Upper lobe of left lung (tissue), 6 donors: ENCODE data around the gene CD37. TPM values are rescaled to one million over a fixed set of nuclear protein-coding genes. Genes with fewer than 3 reads are reported as not detected.
A peak's percentile ranks its signal among the peaks of the same experiment; 100 is the strongest.

ENCODE experiments used
- ATAC-seq, 2 donors: fragments of 200-7000 bp; cut with Tn5 transposase; one replicate each; pipeline ENCODE4 v1.9.1; 2022; ENCODE audit warnings: mild to moderate bottlenecking in 2 of 2, moderate library complexity in 2 of 2; ENCODE audit not compliant: low FRiP score in 2 of 2
- DNase-seq, 2 donors: peaks; one replicate each; pipeline ENCODE4 v3.0.0-alpha.2; 2019 to 2020
- H3K27ac ChIP-seq, 4 donors: fragments of 200-600 bp; sonication (generic); one replicate each; pipeline ENCODE4 v1.5.1; 2016 to 2019
- H3K27me3 ChIP-seq, 4 donors: fragments of 200-600 bp; sonication (generic); one replicate each; pipeline ENCODE4 v1.5.1; 2017 to 2019
- H3K36me3 ChIP-seq, 4 donors: fragments of 200-600 bp; sonication (generic); one replicate each; pipeline ENCODE4 v1.5.1; 2016 to 2019
- H3K4me1 ChIP-seq, 4 donors: fragments of 200-600 bp; sonication (generic); one replicate each; pipeline ENCODE4 v1.5.1; 2018 to 2019
- H3K4me3 ChIP-seq, 4 donors: fragments of 200-600 bp; sonication (generic); one replicate each; pipeline ENCODE4 v1.5.1; 2017 to 2019; ENCODE audit warnings: mild to moderate bottlenecking in 2 of 4, moderate library complexity in 1 of 4
- H3K9me3 ChIP-seq, 4 donors: fragments of 200-600 bp; sonication (generic); one replicate each; pipeline ENCODE4 v1.5.1; 2018 to 2019
- EP300 ChIP-seq, 4 donors: sonication (generic); formaldehyde crosslinking; IDR thresholded peaks; one replicate each; pipeline ENCODE4 v1.5.1; 2017; ENCODE audit warnings: antibody characterized with exemption in 4 of 4, control low read depth in 2 of 4
- POLR2A ChIP-seq, 4 donors: fragments of 450-650 bp; IDR thresholded peaks; one replicate each; pipeline ENCODE4 v1.5.1; 2016 to 2017; ENCODE audit warnings: antibody characterized with exemption in 4 of 4, mild to moderate bottlenecking in 2 of 4
- POLR2AphosphoS5 ChIP-seq, 2 donors: sonication (generic); formaldehyde crosslinking; IDR thresholded peaks; one replicate each; pipeline ENCODE4 v1.5.1; 2017; ENCODE audit warnings: antibody characterized with exemption in 2 of 2
- WGBS, 2 donors: methylation state at CpG; one replicate each; pipeline ENCODE4 v1.1.5; 2017 to 2018; 5-methylcytosine and 5-hydroxymethylcytosine counted together
- total RNA-seq, 6 donors: library from RNA; depleted of rRNA in 4 of 6; stranded (reverse); fragments of >200 nt in 4 of 6; gene quantifications; one replicate each; pipeline versions ENCODE4 v1.1.0 to v1.2.1, GENCODE V29; 2016 to 2021
- TF ChIP-seq, protein P1 (sequence below), 6 experiments: fragments of 450-650 bp in 4 of 6; fragments of 200-600 bp in 2 of 6; sonication (generic) in 2 of 6; IDR thresholded peaks; one replicate each; pipeline ENCODE4 v1.5.1; 2016 to 2019; ENCODE audit warnings: antibody characterized with exemption in 6 of 6
- donor health status: DM: no; HTN: no; CAD: no; lungs with moderate emphysema.
- donor health status: DM: no; HTN: yes; CAD: no; lungs with severe emphysema.

CD37 gene
- total RNA-seq, 6 donors from 2014 or later, result 63.5 to 156 (median 123) TPM

DNA sequence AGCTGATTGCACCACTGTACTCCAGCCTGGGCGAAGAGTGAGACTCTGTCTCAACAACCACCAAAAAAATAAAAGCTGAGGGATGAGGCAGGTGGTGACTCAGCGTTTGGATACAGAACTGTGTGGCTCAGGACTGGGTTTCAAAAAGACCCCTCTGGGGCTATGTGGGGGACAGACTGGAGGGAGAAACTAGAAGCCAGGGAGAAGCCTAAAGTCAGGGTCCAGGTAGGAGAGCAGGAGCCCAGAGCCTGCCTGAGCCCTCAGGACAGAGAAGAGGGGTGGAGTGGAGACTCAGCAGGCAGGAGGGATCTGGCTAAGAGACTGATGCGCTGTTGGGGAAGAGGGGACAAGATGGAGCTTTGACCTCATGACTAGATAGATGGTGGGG is 1.8 kb upstream of the CD37 start:
- WGBS, 2 donors, result 66 to 69% methylated on average over 3 of the region's 3 CpGs
- no peak for ATAC-seq

GRCh38 chr19:49333811-49334288 is 1.4 kb upstream of the CD37 start:
- ATAC-seq, result peak in 1 of 2 donors; percentile 16
- peak overlapping the region in 1 of 4 donors; percentile 14 for H3K4me3 ChIP-seq
- no peaks in the 10 kb centered on the region for H3K27me3 ChIP-seq
- H3K9me3 ChIP-seq, result no peaks in the 10 kb centered on the region
- H3K4me1 ChIP-seq, result peaks cover 22 to 40% (median 25%) of the 10 kb centered on the region in 4 donors
- WGBS, 2 donors, result 43 to 80% methylated on average over 1 to 6 of the region's 8 CpGs
- TF ChIP-seq, protein P1, sequence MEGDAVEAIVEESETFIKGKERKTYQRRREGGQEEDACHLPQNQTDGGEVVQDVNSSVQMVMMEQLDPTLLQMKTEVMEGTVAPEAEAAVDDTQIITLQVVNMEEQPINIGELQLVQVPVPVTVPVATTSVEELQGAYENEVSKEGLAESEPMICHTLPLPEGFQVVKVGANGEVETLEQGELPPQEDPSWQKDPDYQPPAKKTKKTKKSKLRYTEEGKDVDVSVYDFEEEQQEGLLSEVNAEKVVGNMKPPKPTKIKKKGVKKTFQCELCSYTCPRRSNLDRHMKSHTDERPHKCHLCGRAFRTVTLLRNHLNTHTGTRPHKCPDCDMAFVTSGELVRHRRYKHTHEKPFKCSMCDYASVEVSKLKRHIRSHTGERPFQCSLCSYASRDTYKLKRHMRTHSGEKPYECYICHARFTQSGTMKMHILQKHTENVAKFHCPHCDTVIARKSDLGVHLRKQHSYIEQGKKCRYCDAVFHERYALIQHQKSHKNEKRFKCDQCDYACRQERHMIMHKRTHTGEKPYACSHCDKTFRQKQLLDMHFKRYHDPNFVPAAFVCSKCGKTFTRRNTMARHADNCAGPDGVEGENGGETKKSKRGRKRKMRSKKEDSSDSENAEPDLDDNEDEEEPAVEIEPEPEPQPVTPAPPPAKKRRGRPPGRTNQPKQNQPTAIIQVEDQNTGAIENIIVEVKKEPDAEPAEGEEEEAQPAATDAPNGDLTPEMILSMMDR (IDR thresholded peaks at IDR 0.05), result no peak
- no peak for TF ChIP-seq EP300 (IDR thresholded peaks at IDR 0.05)
- TF ChIP-seq POLR2AphosphoS5 (IDR thresholded peaks at IDR 0.05), result no peak
- TF ChIP-seq POLR2A (IDR thresholded peaks at IDR 0.05), result no peak
- peak overlapping the region in 3 of 4 donors; percentile 49 to 88 (median 52) for H3K27ac ChIP-seq
- peak; percentile 65 to 79 for DNase-seq
- peaks cover 0 to 15% (median 10%) of the 10 kb centered on the region in 4 donors for H3K36me3 ChIP-seq

More for the DNA sequence above, 1.8 kb upstream of the CD37 start:
- no peak for TF ChIP-seq EP300 (IDR thresholded peaks at IDR 0.05)
- no peak for TF ChIP-seq POLR2AphosphoS5 (IDR thresholded peaks at IDR 0.05)
- TF ChIP-seq, protein P1 (IDR thresholded peaks at IDR 0.05), result no peak
- no peak for TF ChIP-seq POLR2A (IDR thresholded peaks at IDR 0.05)
- H3K9me3 ChIP-seq, result no peaks in the 10 kb centered on the region
- H3K4me3 ChIP-seq, result peak overlapping the region in 1 of 4 donors; percentile 14
- peaks cover 0 to 15% (median 10%) of the 10 kb centered on the region in 4 donors for H3K36me3 ChIP-seq
- no peaks in the 10 kb centered on the region for H3K27me3 ChIP-seq
- peak overlapping the region in 3 of 4 donors; percentile 49 to 88 (median 52) for H3K27ac ChIP-seq
- peaks cover 18 to 36% (median 21%) of the 10 kb centered on the region in 4 donors for H3K4me1 ChIP-seq
- DNase-seq, result no peak

- WGBS, 2 donors, result 70 to 77% methylated on average over 10 to 14 of the region's 14 CpGs
- ATAC-seq, result no peak
- H3K4me3 ChIP-seq, result peak overlapping the region in 3 of 4 donors; percentile 38 to 54 (median 46)
- peaks cover 41 to 59% (median 44%) of the 10 kb centered on the region in 4 donors for H3K4me1 ChIP-seq
- peaks cover 0 to 12% (median 5%) of the 10 kb centered on the region in 4 donors for H3K36me3 ChIP-seq
- peak in 1 of 4 donors; percentile 51 for TF ChIP-seq POLR2A (IDR thresholded peaks at IDR 0.05)
- TF ChIP-seq, protein P1 (IDR thresholded peaks at IDR 0.05), result no peak
- no peak for DNase-seq
- H3K9me3 ChIP-seq, result no peaks in the 10 kb centered on the region
- H3K27ac ChIP-seq, result peak overlapping the region; percentile 65 to 88 (median 76)
- no peaks in the 10 kb centered on the region for H3K27me3 ChIP-seq
Measured at GRCh38 chr19:49335784-49336481, 727 bp downstream of the CD37 start.

DNA sequence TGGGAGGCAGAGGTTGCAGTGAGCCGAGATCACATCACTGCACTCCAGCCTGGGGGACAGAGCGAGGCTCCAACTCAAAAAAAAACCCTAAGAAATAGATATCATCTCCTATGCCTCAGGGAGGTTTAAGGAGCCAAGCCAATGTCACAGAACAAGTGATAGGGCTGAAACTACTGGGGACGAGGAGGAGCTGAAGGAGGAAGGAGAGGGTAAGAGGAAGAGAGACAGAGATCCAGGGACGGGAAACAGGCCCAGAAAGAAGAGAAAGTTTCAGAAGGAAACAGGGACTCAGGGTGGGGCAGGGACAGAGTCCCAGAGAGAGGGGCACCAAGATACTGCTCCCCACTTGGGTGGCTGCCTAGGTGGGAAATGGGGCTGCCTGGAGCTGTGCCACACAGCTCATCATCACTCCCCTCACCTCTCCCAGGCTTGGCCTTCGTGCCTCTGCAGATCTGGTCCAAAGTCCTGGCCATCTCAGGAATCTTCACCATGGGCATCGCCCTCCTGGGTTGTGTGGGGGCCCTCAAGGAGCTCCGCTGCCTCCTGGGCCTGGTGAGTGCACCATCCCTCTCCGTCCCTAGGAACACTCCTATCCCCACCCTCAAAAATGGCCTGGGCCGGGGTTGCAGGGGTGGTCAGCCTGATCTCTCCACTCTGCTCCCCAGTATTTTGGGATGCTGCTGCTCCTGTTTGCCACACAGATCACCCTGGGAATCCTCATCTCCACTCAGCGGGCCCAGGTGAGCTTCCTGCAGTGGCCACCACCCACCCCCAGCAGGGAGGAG is 1.5 kb downstream of the CD37 start:
- no peak for DNase-seq
- H3K4me3 ChIP-seq, result peak overlapping the region in 1 of 4 donors; percentile 54

More for the DNA sequence above, 1.5 kb downstream of the CD37 start:
- Histone ChIP-seq H3K36me3 (peaks cover 0 to 16% (median 11%) of the 10 kb centered on the region in 4 donors), H3K27ac (peak overlapping the region in 2 of 4 donors; percentile 84 to 88), H3K4me1 (peaks cover 44 to 64% (median 49%) of the 10 kb centered on the region in 4 donors), H3K27me3 (no peaks in the 10 kb centered on the region), H3K9me3 (no peaks in the 10 kb centered on the region)
- WGBS, 2 donors, result 87 to 90% methylated on average over 8 to 10 of the region's 10 CpGs
- ATAC-seq, result no peak
- TF ChIP-seq POLR2AphosphoS5 (IDR thresholded peaks at IDR 0.05), result no peak
- no peak for TF ChIP-seq POLR2A (IDR thresholded peaks at IDR 0.05)
- TF ChIP-seq, protein P1 (IDR thresholded peaks at IDR 0.05), result no peak
- TF ChIP-seq EP300 (IDR thresholded peaks at IDR 0.05), result no peak
